H1 (cell line): ENCODE data around the gene HS3ST1. TPM values are rescaled to one million over a fixed set of nuclear protein-coding genes. Genes with fewer than 3 reads are reported as not detected.

Source experiments
- CTCF ChIA-PET: fragments of 300-600 bp; sonication (Branson Sonifier 250); formaldehyde crosslinking; loops from one replicate; lab custom pipeline; 2021; ENCODE audit not compliant: partially characterized antibody; lab: Charles Lee
- POLR2A ChIA-PET: fragments of 300-600 bp; sonication (Branson Sonifier 250); formaldehyde crosslinking; loops from one replicate; lab custom pipeline; 2021; ENCODE audit warnings: inconsistent platforms; ENCODE audit not compliant: partially characterized antibody; lab: Charles Lee
- DNase-seq, 2 experiments: peaks; one replicate each; pipeline versions ENCODE4 v3.0.0 to v3.0.0-alpha.2; 2010 to 2022; ENCODE audit warnings: low spot score in 2 of 2, low read depth in 1 of 2, mixed read lengths in 1 of 2
- FAIRE-seq: peaks from 2 replicates; lab custom pipeline; 2011; peaks lifted over from hg19 to GRCh38; lab: Jason Lieb, UNC
- H2AFZ ChIP-seq: 2 replicates; pipeline ENCODE4 v1.8.1; 2012; ENCODE audit warnings: low read length, inconsistent platforms
- H2AK5ac ChIP-seq: 2 replicates; pipeline ENCODE4 v1.6.1; 2013; ENCODE audit warnings: low read depth, low read length
- H2BK120ac ChIP-seq: replicated peaks from 2 replicates; pipeline ENCODE3; 2013; ENCODE audit warnings: low read depth, low read length, inconsistent platforms
- H2BK12ac ChIP-seq: 2 replicates; pipeline ENCODE4 v1.6.1; 2013; ENCODE audit warnings: low read depth, low read length
- H2BK15ac ChIP-seq: 2 replicates; pipeline ENCODE4 v1.6.1; 2013; ENCODE audit warnings: low read length
- H2BK20ac ChIP-seq: 2 replicates; pipeline ENCODE4 v1.6.1; 2013; ENCODE audit warnings: low read length
- H2BK5ac ChIP-seq: 2 replicates; pipeline ENCODE4 v1.6.1; 2013; ENCODE audit warnings: low read depth, low read length
- H3K14ac ChIP-seq: 2 replicates; pipeline ENCODE4 v1.6.1; 2013; ENCODE audit warnings: inconsistent platforms; ENCODE audit not compliant: insufficient read length
- H3K18ac ChIP-seq: 2 replicates; pipeline ENCODE4 v1.6.1; 2013; ENCODE audit warnings: low read length; ENCODE audit errors: extremely low read depth
- H3K23ac ChIP-seq: 2 replicates; pipeline ENCODE4 v1.6.1; 2013; ENCODE audit warnings: inconsistent platforms; ENCODE audit not compliant: insufficient read length
- H3K23me2 ChIP-seq: 2 replicates; pipeline ENCODE4 v1.6.1; 2013; ENCODE audit warnings: low read depth, low read length
- H3K27ac ChIP-seq: 2 replicates; pipeline ENCODE4 v1.6.1; 2011; ENCODE audit warnings: low read depth, low read length, inconsistent platforms
- H3K27me3 ChIP-seq, 4 experiments: replicated peaks in 1 of 4; 1 replicate in 1 of 4; 2 replicates in 3 of 4; pipeline versions ENCODE4 v1.6.1 to v1.8.1; 2011 to 2013; ENCODE audit warnings: low read length in 3 of 4, mild to moderate bottlenecking in 3 of 4, inconsistent platforms in 2 of 4, mixed read lengths in 2 of 4, moderate library complexity in 1 of 4; ENCODE audit not compliant: control insufficient read depth in 3 of 4, insufficient read depth in 3 of 4; ENCODE audit errors: extremely low read depth in 1 of 4
- H3K36me3 ChIP-seq, 4 experiments: 2 replicates each; pipeline versions ENCODE4 v1.6.1 to v1.8.1; 2011 to 2013; ENCODE audit warnings: mild to moderate bottlenecking in 4 of 4, low read length in 3 of 4, moderate library complexity in 2 of 4, control low read depth in 1 of 4, inconsistent platforms in 1 of 4; ENCODE audit not compliant: insufficient read depth in 4 of 4, control insufficient read depth in 2 of 4
- H3K4ac ChIP-seq: replicated peaks from 2 replicates; pipeline ENCODE3; 2013; ENCODE audit warnings: low read length, low read depth, mixed read lengths, inconsistent platforms; ENCODE audit not compliant: insufficient read length
- H3K4me1 ChIP-seq, 4 experiments: replicated peaks in 1 of 4; 1 replicate in 1 of 4; 2 replicates in 3 of 4; pipeline versions ENCODE4 v1.6.1 to v1.8.1; 2011 to 2013; ENCODE audit warnings: low read length in 3 of 4, inconsistent platforms in 2 of 4, mixed read lengths in 1 of 4; ENCODE audit not compliant: insufficient read depth in 4 of 4, control insufficient read depth in 3 of 4
- H3K4me2 ChIP-seq, 2 experiments: 2 replicates each; pipeline versions ENCODE4 v1.6.1 to v1.8.1; 2011 to 2013; ENCODE audit warnings: low read depth in 2 of 2, low read length in 2 of 2, control low read depth in 1 of 2, inconsistent platforms in 1 of 2, mild to moderate bottlenecking in 1 of 2; ENCODE audit not compliant: insufficient read depth in 1 of 2
- H3K4me3 ChIP-seq, 4 experiments: fragments of 200-600, 300-600 bp in 1 of 4; sonication (generic), shearing (Covaris generic), sonication (Bioruptor Twin) in 1 of 4; 2 replicates each; pipeline versions ENCODE4 v1.5.1 to v1.8.1; 2011 to 2016; ENCODE audit warnings: low read length in 4 of 4, low read depth in 3 of 4, control low read depth in 2 of 4, inconsistent platforms in 2 of 4, mild to moderate bottlenecking in 2 of 4, mixed read lengths in 1 of 4, moderate library complexity in 1 of 4; ENCODE audit not compliant: insufficient read depth in 2 of 4; ENCODE audit errors: extremely low read depth in 1 of 4
- H3K56ac ChIP-seq: replicated peaks from 2 replicates; pipeline ENCODE3; 2013; ENCODE audit warnings: low read depth, mild to moderate bottlenecking, mixed read lengths, low read length, inconsistent platforms; ENCODE audit not compliant: insufficient read length
- H3K79me1 ChIP-seq: 2 replicates; pipeline ENCODE4 v1.6.1; 2013; ENCODE audit warnings: low read depth, low read length, control low read depth
- H3K79me2 ChIP-seq, 2 experiments: 2 replicates each; pipeline versions ENCODE4 v1.6.1 to v1.8.1; 2012 to 2013; ENCODE audit warnings: low read length in 2 of 2, mild to moderate bottlenecking in 2 of 2, inconsistent platforms in 1 of 2; ENCODE audit not compliant: insufficient read depth in 2 of 2, control insufficient read depth in 1 of 2
- H3K9ac ChIP-seq, 4 experiments: replicated peaks in 1 of 4; 1 replicate in 1 of 4; 2 replicates in 3 of 4; pipeline versions ENCODE4 v1.6.1 to v1.8.1; 2011 to 2013; ENCODE audit warnings: low read depth in 3 of 4, low read length in 3 of 4, control low read depth in 2 of 4, mild to moderate bottlenecking in 2 of 4, moderate library complexity in 2 of 4, inconsistent platforms in 1 of 4; ENCODE audit errors: extremely low read depth in 1 of 4
- H3K9me3 ChIP-seq, 2 experiments: 2 replicates each; pipeline versions ENCODE4 v1.6.1 to v1.8.1; 2012 to 2013; ENCODE audit warnings: mild to moderate bottlenecking in 2 of 2, moderate library complexity in 2 of 2, control low read depth in 1 of 2, inconsistent platforms in 1 of 2, low read depth in 1 of 2, low read length in 1 of 2, mixed read lengths in 1 of 2; ENCODE audit not compliant: insufficient read depth in 2 of 2
- H4K20me1 ChIP-seq, 2 experiments: replicated peaks in 1 of 2; 2 replicates each; pipeline versions ENCODE3 to v1.8.1; 2011 to 2013; ENCODE audit warnings: inconsistent platforms in 2 of 2, low read length in 2 of 2, mild to moderate bottlenecking in 1 of 2; ENCODE audit not compliant: insufficient read depth in 2 of 2, control insufficient read depth in 1 of 2
- H4K5ac ChIP-seq: 2 replicates; pipeline ENCODE4 v1.6.1; 2013; ENCODE audit warnings: low read length, low read depth, mixed read lengths, inconsistent platforms; ENCODE audit not compliant: insufficient read length
- H4K8ac ChIP-seq: 2 replicates; pipeline ENCODE4 v1.8.0; 2013; ENCODE audit warnings: mild to moderate bottlenecking, moderate library complexity, low read length, inconsistent platforms; ENCODE audit not compliant: insufficient read depth; ENCODE audit errors: extremely low read depth
- H4K91ac ChIP-seq: replicated peaks from 2 replicates; pipeline ENCODE3; 2013; ENCODE audit warnings: low read length, mixed read lengths, inconsistent platforms; ENCODE audit not compliant: insufficient read length
- BCL11A ChIP-seq, 2 experiments: IDR thresholded peaks; one replicate each; pipeline ENCODE4 v1.6.1; 2011; ENCODE audit warnings: low read depth in 2 of 2, low read length in 2 of 2, mild to moderate bottlenecking in 2 of 2
- CBX5 ChIP-seq: fragments of 300-800, 300-1000 bp; sonication (generic); IDR thresholded peaks from 2 replicates; pipeline ENCODE4 v1.7.1; 2016; ENCODE audit warnings: antibody characterized with exemption, low read length, low read depth
- CBX8 ChIP-seq: fragments of 300-800, 300-1000 bp; sonication (generic); IDR thresholded peaks from 2 replicates; pipeline ENCODE4 v1.7.1; 2016; ENCODE audit warnings: low read depth, low read length, borderline replicate concordance
- E2F6 ChIP-seq: IDR thresholded peaks from 2 replicates; pipeline ENCODE4 v1.6.1; 2012; ENCODE audit warnings: inconsistent platforms
- HDAC2 ChIP-seq, 2 experiments: fragments of 300-600 bp in 1 of 2; sonication (generic) in 1 of 2; IDR thresholded peaks; 2 replicates each; pipeline ENCODE4 v1.6.1; 2011 to 2012; ENCODE audit warnings: low read depth in 2 of 2, low read length in 2 of 2, mild to moderate bottlenecking in 2 of 2, moderate library complexity in 2 of 2, borderline replicate concordance in 1 of 2, inconsistent platforms in 1 of 2
- KDM1A ChIP-seq: fragments of 200-600, 300-600 bp; sonication (generic); IDR thresholded peaks from 2 replicates; pipeline ENCODE4 v1.7.1; 2016; ENCODE audit warnings: mild to moderate bottlenecking, low read length, borderline replicate concordance
- POU5F1 ChIP-seq: IDR thresholded peaks from 2 replicates; pipeline ENCODE4 v1.6.1; 2011; ENCODE audit warnings: low read depth, mild to moderate bottlenecking, low read length, moderate library complexity
- RFX5 ChIP-seq: IDR thresholded peaks from 2 replicates; pipeline ENCODE4 v1.6.1; 2011; ENCODE audit warnings: low read depth, low read length, improper control_type of control experiment, borderline replicate concordance
- SAP30 ChIP-seq: fragments of 300-600 bp; sonication (generic); IDR thresholded peaks from 2 replicates; pipeline ENCODE4 v1.7.1; 2012; ENCODE audit warnings: low read length, moderate library complexity, mild to moderate bottlenecking, inconsistent platforms; ENCODE audit not compliant: insufficient read depth, insufficient replicate concordance
- SIN3A ChIP-seq, 2 experiments: IDR thresholded peaks in 1 of 2; conservative IDR thresholded peaks in 1 of 2; 2 replicates each; pipeline ENCODE4 v1.6.1; 2011 to 2012; ENCODE audit warnings: low read length in 2 of 2, improper control_type of control experiment in 1 of 2, low read depth in 1 of 2, mild to moderate bottlenecking in 1 of 2
- TCF12 ChIP-seq: IDR thresholded peaks from 2 replicates; pipeline ENCODE4 v1.6.1; 2011; ENCODE audit warnings: low read depth, mild to moderate bottlenecking, low read length
- WGBS, 2 experiments: shearing (Covaris generic) in 1 of 2; methylation state at CpG; one replicate each; pipeline versions ENCODE4 v1.1.6 to v1.1.7; 2013 to 2015; ENCODE audit warnings: low lambda C conversion rate in 2 of 2, mixed read lengths in 2 of 2, inconsistent platforms in 1 of 2, low coverage in 1 of 2, missing lambda C conversion rate in 1 of 2; ENCODE audit not compliant: insufficient replicate concordance in 2 of 2, insufficient coverage in 1 of 2, insufficient read length in 1 of 2; ENCODE audit errors: extremely low coverage in 1 of 2, missing lambda C conversion rate in 1 of 2; 5-methylcytosine and 5-hydroxymethylcytosine counted together
- polyA plus RNA-seq, 7 experiments: library from polyadenylated mRNA; depleted of rRNA in 3 of 7; stranded (reverse) in 5 of 7; unstranded in 2 of 7; fragments of >200 nt in 5 of 7; fragments of 200-250 nt in 2 of 7; gene quantifications; 1 replicate in 5 of 7; 2 replicates in 1 of 7; 4 replicates in 1 of 7; pipeline versions ENCODE4 v1.2.1 to v1.2.3, GENCODE V29; 2011 to 2013; ENCODE audit warnings: missing spikeins in 2 of 7, mixed read lengths in 2 of 7
- total RNA-seq: library from RNA; stranded (reverse); fragmentation: NEBNext Ultra II Directional; extraction: Animal tissue kit (Norgen Biotek cat#: 25700); gene quantifications from 2 replicates; pipeline ENCODE4 v1.2.1, GENCODE V29; 2021

HS3ST1 gene
- total and polyA plus RNA-seq, 2 of the 8 experiments (the other 6 are each of a cell fraction or from before 2014, with no cell fraction given), result 0.50 to 1.5 TPM

DNA sequence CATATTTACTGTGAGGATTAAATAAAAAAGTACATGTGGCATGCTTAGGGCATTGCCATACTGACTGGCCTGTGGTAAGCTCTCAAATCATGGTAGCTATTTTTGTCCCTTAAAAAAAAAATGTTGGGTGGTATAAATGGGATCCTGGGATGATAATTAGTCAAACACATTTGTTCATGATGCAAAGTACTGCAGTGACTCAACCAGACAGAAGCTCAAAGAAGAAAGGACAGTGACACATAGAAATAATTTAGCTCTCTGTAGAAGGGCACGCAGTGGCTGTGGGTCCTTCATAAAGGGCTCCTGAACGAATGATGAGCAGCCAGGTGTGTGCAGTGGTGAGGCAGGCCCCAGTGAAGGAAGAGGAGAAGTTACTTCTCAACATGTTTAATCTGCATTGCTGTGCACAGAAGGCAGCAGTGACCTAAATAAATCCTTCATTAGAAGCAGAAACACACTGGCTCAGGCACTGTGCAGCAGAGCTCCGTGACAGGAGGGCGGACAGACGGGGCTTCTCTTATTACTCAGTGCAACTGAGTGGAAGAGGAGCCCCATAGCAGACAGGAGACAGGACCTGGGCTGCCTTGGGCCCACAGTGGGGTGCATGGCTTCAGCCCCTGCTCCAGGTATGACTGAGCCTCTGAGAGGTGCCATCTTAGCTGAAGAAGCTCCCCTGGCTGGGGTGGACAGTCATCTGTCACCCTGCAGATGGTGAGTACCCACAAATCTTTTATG lies 20.3 kb downstream of the HS3ST1 start:
- Histone ChIP-seq H3K9me3 (no peaks in the 10 kb centered on the region), H3K27me3 (no peaks in the 10 kb centered on the region), H3K36me3 (no peaks in the 10 kb centered on the region), H3K56ac (no peak overlapping the region), H4K91ac (no peak overlapping the region), H2BK120ac (no peak overlapping the region), H3K23me2 (no peaks in the 10 kb centered on the region), H4K20me1 (no peaks in the 10 kb centered on the region), H3K23ac (no peak overlapping the region), H2BK5ac (no peak overlapping the region), H3K4me2 (no peak overlapping the region), H3K4me3 (no peak overlapping the region), H3K27ac (no peak overlapping the region), H3K18ac (no peak overlapping the region), H3K79me2 (no peaks in the 10 kb centered on the region), H2BK12ac (no peak overlapping the region), H2BK20ac (no peak overlapping the region), H4K5ac (no peak overlapping the region), H3K9ac (no peak overlapping the region), H3K79me1 (no peaks in the 10 kb centered on the region), H2BK15ac (no peak overlapping the region), H4K8ac (no peak overlapping the region), H3K4me1 (peaks cover 0 to 8% (median 3%) of the 10 kb centered on the region in 4 experiments; a peak in 3 of 7 replicates), H2AK5ac (no peak overlapping the region), H3K4ac (no peak overlapping the region), H2AFZ (no peak overlapping the region), H3K14ac (no peak overlapping the region)
- ChIA-PET POLR2A (no interaction called here), CTCF (interaction anchor here (2.4 kb wide), 1 partner anchor 16 kb away, joined by 9 read pairs; no protein-coding TSS in a partner anchor)
- FAIRE-seq (no peak), DNase-seq (no peak)
- WGBS, 2 experiments, result 89% methylated on average over 5 of the region's 5 CpGs; no CpG with 5 or more reads in 1 of the 2 experiments
- TF ChIP-seq RFX5, result no peak
- TF ChIP-seq CBX5, result no peak
- TF ChIP-seq TCF12, result no peak
- TF ChIP-seq BCL11A (IDR thresholded peaks at IDR 0.05; ENCODE audit: low read depth in 2 of 2, low read length in 2 of 2), result no peak
- no peak for TF ChIP-seq POU5F1
- no peak for TF ChIP-seq SAP30
- no peak for TF ChIP-seq CBX8
- TF ChIP-seq KDM1A, result no peak
- TF ChIP-seq HDAC2 (IDR thresholded peaks at IDR 0.05; ENCODE audit: borderline replicate concordance in 1 of 2, low read depth in 2 of 2, low read length in 2 of 2), result no peak
- no peak for TF ChIP-seq E2F6
- TF ChIP-seq SIN3A (conservative IDR thresholded peaks at IDR 0.05 in 1 of 2, IDR thresholded peaks at IDR 0.05 in 1 of 2; ENCODE audit: low read depth in 1 of 2, low read length in 2 of 2), result no peak
